ENCODE results near the gene ALOX5AP.

ALOX5AP gene
- 45.8 to 553 (median 369) reads per million in 18 experiments for total RNA-seq

DNA sequence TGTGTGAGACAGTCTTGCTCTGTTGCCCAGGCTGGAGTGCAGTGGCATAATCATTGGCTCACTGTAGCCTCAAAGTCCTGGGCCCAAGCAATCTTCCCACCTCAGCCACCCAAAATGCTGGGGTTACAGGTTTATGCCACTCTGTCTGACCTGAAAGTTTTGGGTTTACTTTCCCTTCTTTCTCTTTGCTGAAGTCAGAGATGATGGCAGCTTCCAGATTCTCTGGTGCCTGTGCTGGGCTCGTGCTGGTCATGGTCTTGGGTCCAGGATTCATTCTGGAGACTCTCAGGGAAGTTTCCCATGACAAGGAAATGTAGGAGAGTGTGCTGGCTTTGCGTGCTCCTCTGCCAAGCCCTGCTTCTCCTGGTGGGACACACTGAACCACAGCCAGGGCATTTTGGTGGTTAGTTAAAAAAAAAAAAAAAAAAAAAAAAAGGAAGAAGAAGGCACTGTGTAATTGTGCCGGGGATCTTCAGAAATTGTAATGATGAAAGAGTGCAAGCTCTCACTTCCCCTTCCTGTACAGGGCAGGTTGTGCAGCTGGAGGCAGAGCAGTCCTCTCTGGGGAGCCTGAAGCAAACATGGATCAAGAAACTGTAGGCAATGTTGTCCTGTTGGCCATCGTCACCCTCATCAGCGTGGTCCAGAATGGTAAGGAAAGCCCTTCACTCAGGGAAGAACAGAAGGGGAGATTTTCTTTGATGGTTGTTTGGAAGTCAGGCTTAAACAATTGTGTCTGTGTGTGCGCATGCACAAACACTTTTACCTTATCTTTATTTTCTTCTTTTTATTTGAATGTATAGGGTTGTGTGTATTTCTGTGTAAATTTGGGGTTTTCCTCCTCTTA is at the start of gene ALOX5AP:
TSS of gene ALOX5AP (plus strand) at position 519 of the 847 bp plus-strand sequence. CDS start at position 582, 63 bp downstream.
- peak; percentile 89 to 92 for DNase-seq

DNA sequence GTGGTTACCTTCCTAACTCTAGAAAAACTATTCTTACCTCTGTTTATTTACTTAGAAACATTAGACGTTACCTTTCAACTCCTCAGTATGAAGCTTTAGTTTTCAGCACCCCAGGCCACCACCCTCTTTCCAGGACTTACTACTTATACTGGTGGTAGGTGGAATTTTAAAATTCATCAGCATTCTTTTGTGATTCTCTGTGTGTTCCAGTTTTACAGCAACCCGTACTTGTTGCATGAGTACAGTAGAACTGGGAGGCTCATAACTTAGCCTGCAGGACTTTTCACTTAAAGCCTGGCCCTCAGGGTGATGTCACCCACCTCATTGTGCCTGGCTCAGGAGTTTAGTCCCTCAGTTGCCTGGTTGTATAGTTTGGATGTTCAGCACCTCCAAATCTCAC is 49.4 kb upstream of the ALOX5AP start:
- DNase-seq = no peak

DNA sequence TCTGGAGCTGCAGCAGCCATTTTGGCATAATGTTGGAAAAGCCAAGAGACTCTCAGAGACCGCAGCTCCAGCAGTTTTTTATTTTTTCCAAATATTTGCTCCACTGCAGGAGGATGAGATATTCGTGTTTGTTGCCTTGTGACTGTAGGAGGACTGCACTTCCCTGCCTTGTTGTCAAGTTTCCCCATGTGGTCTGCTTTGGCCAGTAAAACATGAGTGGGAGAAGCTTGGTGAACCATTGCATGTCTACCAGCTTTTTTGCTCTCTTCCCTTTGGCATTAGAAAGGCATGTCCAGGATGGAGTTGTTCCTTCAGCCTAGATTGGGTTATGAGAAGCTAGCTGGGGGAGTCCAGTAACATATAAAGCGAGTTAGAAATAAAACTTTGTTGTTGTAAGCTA is 47.7 kb upstream of the ALOX5AP start:
- DNase-seq = peak; percentile 61 to 87

DNA sequence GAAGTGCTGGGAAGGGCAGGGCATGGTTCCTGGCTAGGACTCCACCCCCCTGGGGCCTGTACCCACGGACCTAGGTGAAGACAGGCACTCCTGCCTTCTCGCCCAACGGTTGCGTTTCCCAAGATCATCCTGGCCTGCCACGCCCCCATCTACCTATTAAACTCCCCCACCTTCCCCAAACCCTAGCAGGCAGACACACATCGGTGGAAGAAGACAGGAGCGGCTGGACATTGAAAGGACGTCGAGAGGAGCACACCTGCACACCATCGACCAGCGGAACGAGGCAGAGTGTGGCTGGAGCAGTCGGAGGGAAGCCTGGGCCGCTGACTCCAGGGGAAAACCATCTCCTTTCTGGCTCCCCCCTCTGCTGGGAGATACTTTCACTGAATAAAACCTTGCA is 45.6 kb upstream of the ALOX5AP start:
- DNase-seq = no peak

DNA sequence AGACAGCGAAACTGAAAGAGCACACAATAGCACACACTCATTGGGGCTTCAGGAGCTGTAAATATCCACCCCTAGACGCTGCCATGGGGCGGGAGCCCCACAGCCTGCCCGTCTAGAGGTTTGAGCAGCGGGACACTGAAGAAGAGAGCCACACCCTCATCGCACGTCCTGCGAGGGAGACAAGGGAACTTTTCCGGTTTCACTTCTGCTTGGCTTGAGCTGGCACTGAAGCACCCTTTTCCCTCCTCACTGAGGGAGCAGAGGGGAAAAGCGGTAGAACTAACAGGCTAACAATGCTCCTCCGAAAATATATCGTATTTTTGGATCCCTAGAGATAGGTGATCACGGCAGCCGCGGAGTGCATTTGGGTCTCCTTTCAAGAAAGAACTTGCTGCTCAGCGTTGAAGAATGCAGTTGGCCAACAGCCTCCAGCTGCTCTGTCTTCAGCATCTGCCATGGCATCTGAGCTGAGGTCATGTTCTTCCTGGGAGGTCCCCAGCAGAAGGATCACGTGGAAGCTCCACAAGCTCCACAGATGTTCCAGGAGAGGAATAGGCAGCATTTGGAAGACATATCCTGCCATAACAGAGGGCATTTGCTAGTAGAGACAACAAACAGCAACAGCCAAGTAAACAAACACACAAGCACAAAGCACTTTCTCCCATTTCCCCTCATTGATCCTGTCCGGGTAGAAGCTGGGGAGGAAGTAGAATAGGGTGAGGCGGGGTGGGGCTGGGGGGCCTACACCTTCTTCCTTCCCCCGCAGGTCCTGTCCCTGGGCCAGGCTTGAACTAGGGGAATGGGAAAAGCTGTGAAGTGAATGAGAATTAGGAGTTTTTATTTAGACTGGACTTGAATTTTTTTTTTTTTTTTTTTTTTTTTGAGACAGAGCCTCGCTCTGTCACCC is 44.8 kb upstream of the ALOX5AP start:
- peak; percentile 84 to 88 for DNase-seq

DNA sequence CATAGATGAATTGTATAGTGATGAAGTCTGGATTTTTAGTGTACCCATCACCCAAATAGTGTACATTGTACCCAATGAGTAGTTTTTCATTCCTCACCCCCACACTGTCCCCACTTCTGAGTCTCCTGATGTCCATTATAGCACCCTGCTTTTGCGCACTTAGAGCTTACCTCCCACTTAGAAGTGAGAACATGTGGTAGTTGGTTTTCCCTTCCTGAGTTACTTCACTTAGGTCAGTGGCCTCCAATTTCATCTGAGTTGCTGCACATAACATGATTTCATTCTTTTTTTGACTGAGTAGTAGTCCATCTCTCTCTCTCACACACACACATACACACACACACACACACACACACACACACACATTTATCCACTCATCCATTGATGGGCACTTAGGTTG is 43.2 kb upstream of the ALOX5AP start:
- peak; percentile 53 to 61 for DNase-seq

DNA sequence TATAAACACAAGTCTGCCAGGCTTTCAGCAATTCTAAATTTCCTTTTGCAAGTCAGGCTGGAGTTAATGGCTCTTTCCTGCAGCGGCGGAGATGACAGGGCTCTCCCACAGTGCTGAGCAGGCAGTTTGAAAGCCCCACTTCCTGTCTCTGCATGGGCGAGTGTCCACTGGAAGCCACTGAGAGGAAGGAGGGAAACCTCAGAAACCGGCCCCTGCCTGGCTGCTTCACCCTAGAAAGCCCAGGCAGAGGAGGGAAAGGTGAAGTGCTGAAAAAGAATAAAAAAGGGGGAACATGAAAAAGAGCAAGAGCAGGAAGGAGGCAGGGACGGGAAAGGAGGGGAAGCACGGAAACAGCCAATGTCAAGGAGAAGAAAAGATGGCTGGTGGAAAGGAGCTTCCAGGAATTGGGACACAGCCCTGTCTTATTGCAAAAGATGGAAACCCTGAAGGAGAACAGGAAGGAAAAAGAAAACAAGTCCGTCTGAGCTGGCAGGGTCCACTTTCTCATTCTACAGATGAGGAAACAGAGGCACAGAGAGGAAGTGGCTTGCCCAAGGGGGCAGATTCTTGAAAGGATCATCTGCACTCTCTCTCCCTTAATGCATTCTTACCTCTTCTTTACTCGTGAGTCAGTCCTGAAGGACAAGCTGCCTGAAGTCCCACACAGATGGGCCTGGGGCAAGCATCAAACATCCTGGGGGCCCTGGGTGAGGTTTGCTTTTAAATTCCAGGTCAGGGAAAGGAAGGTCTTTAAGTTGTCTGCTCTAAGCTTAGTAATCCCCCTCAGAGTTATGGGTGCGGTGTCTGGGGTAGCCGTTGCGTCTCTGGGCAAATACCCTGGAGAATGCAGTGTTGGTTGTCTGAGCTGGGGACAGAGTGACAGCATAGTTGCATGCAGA is 38.8 kb upstream of the ALOX5AP start:
- DNase-seq = peak; percentile 80 to 83

DNA sequence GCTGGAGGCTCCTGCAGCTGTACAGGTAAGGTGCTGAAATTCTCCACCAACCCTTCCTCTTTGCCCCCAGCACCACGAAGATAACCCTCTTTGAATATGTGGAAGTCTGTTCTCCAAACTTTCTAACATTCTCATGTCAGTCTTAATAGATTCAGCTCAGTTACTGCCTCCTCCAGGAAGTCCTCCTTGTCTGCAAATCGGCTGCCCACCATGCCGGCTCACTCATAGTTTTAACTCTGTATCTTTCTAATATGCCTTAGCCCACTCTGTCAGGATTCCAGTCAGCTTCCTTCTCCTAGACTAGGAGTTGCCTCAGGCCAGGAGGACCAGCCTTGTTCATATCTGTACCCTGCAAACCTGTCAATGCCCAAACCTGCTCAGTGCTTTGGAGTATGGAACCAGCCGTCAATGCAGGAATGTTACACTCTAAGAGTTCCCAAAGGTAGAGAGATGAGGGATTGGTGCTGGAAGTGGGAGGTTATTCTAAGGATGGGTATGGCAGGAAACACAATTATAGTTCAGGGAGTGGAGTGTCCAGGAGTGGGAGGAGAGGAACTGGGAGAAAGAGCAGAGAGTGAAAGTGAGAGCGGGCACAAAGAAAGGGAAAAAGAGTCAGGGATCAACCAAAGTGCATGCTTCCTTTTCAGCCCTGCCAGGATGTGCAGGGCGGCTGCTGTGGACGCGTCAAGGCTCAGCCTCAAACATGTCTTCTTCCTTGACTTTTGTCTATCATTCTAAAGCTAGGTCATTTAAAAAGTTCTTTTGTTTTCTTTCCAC is 38.0 kb upstream of the ALOX5AP start:
- DNase-seq = no peak

DNA sequence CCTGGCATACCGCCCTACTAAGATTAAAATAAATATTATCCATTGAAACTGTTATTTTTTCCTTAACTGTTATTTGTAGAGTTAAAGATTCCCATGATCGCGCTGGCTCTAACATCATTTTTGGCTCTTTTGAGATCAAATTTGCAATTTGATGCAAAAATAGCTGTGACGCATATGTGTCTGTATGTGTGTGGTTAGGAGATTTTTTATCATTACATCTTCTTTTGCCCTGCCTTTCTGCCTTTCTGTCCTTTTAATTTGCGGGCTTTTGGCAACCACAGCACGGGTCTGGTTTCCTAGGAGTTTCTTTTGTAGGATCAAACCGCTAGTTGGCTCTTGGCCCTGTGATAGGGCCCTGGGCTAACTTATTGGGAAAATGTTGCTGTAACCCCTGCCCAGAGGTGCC is 37.3 kb upstream of the ALOX5AP start:
- DNase-seq = no peak

DNA sequence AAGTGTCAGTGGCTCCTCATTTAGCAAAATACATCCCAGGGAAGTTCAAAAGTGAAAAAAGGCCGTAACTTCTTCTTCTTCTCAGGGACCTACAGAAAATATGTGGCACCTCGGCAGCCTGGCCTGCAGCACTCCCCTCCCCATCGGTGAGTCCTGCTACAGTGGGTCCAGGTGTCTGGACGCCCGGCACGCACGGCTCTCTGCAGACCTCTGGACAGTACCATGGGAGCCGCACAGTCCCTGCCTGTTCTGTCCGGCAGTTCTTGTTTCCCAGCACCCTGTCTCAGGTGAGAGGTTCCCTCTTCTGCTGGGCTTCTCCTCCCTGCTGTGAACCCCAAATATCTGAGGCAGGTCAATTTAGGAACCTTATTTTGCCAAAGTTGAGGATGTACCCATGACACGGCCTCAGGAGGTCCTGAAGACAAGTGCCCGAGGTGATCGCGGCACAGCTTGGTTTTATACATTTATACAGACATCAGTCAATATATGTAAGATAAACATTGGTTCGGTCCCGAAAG is 36.8 kb upstream of the ALOX5AP start:
- DNase-seq = no peak

DNA sequence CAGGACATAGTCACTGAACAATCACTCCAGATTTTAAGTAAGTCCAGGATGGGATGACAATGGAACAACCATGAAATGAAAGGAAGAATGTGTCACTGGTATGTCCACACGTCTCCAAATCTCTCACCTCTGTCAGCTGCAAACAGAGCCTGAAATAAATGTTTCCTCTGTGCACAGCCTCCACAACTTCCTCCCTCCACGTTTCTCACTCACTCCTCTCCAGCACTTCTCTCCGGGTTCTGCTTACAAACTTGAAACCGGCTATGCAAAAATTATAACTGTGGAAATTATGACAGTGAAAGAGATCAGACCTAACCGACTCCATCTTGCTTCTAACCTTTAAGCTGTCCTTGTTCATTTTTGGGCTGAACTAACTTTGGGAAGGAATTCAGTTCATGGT is 35.0 kb upstream of the ALOX5AP start:
- DNase-seq = no peak

DNA sequence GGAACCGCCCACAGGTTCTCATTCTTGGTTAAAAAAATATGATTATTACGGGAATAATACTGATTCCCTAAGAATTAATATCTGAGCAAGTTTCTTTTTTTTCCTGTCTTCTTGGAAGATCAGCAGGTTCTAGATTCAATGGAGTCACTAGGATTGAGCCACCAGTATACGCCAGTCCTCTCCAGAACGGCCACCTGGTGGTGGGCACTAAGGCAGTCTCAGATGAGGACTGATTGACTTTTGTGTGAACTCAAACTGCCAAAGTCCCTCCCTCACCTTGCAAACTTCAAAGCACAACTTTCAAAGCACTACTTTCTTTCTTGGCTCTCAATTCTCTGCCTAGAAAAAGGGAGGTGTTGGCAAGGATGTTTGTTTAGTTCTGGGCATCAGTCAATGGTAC is 33.3 kb upstream of the ALOX5AP start:
- DNase-seq = no peak

DNA sequence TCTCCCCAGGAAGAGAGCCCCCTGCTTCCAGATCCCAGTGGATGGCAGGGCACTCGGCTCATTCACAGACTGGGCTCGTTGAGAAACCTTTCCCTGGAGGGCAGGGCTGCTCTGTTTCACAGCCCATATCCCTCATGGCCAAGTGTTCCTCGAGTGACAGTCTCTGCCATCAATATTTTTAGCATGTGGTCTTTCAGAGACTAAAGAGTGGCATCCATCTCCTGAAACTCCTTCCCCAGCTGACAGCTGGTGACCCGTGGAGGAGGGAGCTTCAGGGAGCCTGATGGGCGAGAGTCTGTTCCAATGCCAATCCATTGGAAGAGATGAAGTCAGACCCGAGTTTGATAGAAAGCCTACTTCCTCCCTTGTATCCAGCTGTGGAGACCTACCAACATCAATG is 30.7 kb upstream of the ALOX5AP start:
- no peak for DNase-seq

DNA sequence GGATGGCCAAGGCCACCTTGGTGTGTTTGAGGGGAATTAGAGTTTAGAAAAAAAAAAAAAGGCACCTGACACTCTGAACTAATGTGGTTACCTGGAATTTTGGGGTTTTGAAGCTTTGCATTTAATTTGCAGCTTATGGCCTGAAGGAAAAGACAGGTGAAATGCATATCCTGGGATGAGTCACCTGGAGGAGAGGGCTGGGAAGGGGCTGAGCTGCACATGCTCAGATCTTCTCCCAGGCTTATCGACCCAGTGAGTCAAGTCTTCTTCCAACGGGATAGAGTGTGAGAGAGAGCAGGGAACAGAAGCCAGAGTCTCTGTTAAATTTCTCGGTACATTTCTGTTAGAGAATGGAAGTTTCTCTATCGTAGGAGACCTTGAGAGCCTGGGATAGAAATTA is 29.7 kb upstream of the ALOX5AP start:
- DNase-seq = no peak

DNA sequence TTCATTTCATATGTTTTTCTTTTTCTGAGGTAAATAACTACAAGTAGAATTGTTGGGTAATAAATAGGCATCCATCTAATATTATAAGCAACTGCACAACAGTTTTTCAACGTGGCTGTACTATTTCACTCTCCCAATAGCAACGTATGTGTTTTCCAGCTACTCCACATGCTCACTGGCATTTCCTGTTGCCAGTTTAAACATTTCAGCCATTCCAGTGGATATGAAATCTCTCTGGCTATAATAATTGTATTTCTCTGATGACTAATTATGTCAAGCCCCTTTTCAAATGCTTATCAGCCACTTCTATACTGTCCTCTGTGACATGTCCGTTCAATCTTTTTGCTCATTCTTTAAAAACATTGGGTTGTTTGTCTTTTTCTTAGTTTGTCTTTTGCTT is 26.8 kb upstream of the ALOX5AP start:
- no peak for DNase-seq

DNA sequence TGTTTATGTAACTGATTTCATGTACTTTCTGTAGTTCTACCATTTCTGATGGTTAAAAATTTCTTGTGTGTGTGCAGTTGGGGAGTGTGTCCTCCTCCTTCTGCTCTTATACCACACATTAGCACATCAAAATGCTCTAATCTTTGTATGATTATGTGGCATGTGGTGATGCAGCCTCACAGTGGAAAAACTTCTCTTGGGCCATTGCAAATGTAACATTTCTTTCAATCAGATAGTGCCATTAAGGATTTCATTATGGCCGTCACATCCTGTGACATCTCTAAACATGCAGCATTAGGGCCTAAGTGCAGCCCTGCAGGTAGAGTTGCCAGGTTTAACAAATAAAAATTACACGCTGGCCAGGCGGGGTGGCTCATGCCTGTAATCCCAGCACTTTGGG is 24.9 kb upstream of the ALOX5AP start:
- DNase-seq = no peak

DNA sequence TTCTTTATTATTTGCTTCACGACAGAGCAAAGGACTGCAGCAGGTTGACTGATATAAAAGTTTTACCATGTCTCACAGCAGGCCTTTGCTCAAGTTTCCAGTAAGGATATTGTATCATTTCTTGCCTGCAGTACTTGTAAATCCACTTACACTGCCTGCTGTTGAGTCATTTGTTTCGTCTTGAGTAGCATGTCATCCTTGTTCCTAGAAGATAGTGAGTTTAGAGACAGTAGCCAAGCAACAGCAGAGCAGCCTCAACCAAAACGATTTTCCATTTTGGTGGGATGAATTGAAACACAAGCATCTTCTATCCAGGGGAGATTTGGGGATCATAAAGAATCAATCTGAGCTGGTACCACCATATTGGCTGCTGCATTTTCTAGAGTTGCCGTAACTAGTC is 24.0 kb upstream of the ALOX5AP start:
- DNase-seq = peak in 1 of 2 donors; percentile 49

DNA sequence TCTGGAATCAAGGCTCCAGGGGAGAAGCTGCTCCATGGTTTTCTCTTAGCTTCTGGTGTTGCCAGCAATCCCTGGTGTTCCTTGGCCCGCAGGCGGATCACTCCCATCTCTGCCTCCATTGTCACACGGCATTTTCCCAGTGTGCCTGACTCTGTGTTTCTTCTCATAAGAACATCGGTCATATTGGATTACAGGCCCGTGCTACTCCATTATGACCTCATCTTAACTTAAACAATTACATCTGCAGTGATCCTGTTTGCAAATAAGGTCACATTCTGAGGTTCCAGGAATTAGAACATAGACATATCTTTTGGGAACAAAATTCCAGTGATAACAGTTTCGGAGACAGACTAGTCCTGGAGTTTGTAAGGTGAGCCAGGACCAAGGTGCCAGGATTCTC is 23.5 kb upstream of the ALOX5AP start:
- no peak for DNase-seq

DNA sequence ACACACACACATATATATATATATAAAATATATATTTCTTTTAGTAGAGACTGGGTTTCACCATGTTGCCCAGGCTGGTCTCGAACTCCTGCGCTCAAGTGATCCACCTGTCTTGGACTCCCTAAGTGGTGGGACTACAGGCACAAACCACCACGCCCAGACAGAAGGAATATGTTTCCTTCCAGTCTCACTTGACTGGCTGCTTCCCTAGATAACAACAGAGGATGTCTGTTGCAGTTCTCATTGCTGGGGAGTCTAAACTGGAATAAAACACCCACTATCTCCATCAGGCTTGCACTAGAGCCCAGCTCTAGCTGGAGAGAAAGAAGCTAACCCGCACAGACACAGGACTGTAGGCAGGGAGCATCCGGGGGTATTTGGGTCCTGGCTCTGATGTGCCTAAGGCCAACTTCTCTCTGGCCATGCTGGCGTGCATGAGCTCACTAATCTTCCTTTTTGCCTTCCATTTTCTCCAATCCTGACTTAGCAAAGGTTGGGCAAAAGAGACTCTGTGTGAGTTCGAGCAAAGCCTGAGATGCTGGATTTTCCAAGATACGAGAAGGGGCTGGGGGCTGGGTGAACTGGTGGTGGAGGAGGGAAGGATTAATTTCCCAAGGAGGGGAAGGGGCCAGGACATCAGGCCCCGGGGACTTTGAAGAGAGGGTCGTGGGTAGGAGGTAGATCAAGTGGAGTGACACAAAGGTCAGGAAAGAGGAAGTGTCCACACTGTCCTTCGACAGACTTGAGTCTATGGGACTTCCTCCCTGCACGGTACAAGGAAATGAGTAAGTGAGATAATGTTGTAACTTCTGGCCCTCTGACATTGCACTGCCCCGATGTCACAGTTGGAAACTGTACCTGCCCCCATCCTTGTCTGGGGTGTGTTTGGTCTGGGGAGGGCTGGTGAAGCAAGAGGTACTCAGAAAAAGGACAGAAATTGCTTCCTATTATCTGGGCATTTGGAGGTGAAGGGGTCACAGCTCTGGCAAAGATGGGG is 22.5 kb upstream of the ALOX5AP start:
- peak; percentile 95 to 98 for DNase-seq
